ENCODE results near the gene MUC13. TPM values are rescaled to one million over a fixed set of nuclear protein-coding genes. Genes with fewer than 3 reads are reported as not detected.
A peak's percentile ranks its signal among the peaks of the same experiment; 100 is the strongest.

The MUC13 gene
- total RNA-seq, 4 donors from 2014 or later, result 0.19 TPM; not detected in 3

DNA sequence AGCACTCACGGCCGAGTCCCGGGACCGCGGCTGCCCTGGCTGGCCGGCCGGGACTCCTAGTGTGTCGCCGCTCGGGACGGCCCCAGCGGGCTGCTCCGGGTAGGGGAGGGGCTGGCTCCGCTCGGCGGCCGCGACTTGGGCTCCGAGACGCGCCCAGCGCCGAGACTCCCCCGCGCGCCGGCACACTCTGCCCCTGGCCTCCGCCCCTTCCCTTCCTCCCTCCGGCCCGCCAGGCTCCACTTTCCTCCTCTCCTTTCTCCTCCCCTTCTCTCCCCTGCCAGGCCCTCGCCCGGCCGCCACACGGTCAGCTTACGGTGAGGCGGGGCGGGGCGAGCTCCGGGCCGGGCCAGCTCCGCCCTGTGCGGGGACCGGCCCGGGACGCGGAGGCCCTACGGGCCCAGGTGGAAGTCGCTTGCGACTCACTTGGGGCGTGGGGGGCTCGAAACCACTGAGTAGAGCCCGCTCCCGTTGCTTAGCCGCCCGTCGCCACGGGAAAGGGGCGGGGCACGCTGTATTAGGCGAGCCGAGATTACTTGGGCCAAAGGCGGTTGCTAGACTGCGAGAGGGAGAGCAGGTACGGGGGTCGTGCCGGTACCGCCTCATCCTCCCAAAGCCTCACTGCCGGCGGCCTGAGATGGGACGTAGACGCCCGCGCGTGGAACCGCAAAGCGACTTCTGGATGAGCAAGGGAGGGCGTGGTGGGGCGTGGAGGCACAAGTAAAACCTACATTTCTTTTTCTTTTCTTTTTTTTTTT, 47.2 kb downstream of the MUC13 start, which contains the start of gene ITGB5:
Gene ITGB5 (minus strand): TSS at position 189 of the 755 bp plus-strand sequence. CDS start 365 bp downstream, outside the sequence.
- DNase-seq, result no peak
- TF ChIP-seq, protein P1, sequence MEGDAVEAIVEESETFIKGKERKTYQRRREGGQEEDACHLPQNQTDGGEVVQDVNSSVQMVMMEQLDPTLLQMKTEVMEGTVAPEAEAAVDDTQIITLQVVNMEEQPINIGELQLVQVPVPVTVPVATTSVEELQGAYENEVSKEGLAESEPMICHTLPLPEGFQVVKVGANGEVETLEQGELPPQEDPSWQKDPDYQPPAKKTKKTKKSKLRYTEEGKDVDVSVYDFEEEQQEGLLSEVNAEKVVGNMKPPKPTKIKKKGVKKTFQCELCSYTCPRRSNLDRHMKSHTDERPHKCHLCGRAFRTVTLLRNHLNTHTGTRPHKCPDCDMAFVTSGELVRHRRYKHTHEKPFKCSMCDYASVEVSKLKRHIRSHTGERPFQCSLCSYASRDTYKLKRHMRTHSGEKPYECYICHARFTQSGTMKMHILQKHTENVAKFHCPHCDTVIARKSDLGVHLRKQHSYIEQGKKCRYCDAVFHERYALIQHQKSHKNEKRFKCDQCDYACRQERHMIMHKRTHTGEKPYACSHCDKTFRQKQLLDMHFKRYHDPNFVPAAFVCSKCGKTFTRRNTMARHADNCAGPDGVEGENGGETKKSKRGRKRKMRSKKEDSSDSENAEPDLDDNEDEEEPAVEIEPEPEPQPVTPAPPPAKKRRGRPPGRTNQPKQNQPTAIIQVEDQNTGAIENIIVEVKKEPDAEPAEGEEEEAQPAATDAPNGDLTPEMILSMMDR (IDR thresholded peaks at IDR 0.05), result peak in 1 of 6 experiments; percentile 4
- peak in 2 of 4 donors; percentile 61 to 75 for TF ChIP-seq POLR2A (IDR thresholded peaks at IDR 0.05)
- Histone ChIP-seq H3K27ac (peak within 1 kb of the TSS; percentile 93 to 96 (median 94)), H3K36me3 (no peaks in the 10 kb centered on the region), H3K4me3 (peak within 1 kb of the TSS; percentile 51 to 84 (median 72)), H3K4me1 (peaks cover 17 to 74% (median 24%) of the 10 kb centered on the region in 3 donors), H3K27me3 (peaks cover 0 to 13% (median 0%) of the 10 kb centered on the region in 4 donors), H3K9me3 (no peaks in the 10 kb centered on the region)
- WGBS, 2 donors, result 4 to 10% methylated on average over 14 to 15 of the region's 78 CpGs
- intact Hi-C loops (cut with DNase I), result no loop called here

DNA sequence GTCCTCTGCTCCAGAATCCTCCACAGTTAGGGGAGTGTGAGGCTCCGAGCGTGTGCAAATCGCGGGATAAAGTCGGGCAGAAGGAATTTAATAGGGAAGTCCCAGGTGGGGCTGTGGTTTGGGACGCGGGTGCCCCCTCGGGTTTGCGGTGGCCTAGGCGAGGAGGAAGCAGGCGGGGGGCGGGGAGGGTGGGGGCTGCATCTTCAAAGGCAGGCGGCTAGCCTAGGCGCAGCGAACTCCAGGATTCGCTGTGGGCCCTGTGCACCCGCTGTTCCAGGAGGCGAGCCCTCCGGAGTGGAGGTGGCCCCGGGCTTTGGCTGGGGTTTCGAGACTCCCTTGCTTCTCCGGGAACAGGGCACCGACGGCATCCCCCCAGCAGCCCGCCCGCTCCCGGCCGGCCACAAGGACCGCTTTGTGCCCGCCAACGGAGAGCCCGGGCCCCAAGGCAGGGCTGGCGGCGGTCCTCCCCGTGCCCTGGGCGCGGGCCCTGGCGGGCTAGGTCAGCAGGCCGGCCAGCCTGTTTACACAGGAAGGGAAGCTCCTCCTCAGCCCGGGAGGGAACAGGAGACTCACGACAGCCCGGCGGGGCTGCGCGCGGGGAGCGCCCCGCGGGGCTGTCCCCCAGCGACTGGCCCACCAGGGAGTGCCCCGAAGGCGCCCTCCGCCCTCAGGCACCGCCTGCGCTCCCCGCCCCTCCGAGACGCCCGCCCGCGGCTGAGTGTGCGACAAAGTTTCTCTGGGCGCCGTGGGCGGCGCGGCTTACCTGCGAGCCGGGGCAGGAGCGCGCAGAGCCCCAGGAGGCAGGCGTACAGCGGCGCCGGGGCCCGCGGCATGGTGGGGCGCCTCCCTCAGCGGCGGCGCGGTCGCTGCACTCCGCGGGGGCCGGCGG, 48.1 kb downstream of the MUC13 start:
- peak in 2 of 4 donors; percentile 32 to 46 for TF ChIP-seq POLR2A (IDR thresholded peaks at IDR 0.05)
- TF ChIP-seq, protein P1 (IDR thresholded peaks at IDR 0.05), result no peak
- Histone ChIP-seq H3K4me1 (peaks cover 17 to 77% (median 29%) of the 10 kb centered on the region in 3 donors), H3K27ac (peak overlapping the region; percentile 93 to 96 (median 94)), H3K4me3 (peak overlapping the region; percentile 51 to 84 (median 72)), H3K36me3 (no peaks in the 10 kb centered on the region), H3K9me3 (no peaks in the 10 kb centered on the region), H3K27me3 (peaks cover 0 to 13% (median 0%) of the 10 kb centered on the region in 4 donors)
- WGBS, 2 donors, result 0 to 3% methylated on average over 6 to 17 of the region's 87 CpGs
- intact Hi-C loops (cut with DNase I), result no loop called here
- DNase-seq, result no peak

DNA sequence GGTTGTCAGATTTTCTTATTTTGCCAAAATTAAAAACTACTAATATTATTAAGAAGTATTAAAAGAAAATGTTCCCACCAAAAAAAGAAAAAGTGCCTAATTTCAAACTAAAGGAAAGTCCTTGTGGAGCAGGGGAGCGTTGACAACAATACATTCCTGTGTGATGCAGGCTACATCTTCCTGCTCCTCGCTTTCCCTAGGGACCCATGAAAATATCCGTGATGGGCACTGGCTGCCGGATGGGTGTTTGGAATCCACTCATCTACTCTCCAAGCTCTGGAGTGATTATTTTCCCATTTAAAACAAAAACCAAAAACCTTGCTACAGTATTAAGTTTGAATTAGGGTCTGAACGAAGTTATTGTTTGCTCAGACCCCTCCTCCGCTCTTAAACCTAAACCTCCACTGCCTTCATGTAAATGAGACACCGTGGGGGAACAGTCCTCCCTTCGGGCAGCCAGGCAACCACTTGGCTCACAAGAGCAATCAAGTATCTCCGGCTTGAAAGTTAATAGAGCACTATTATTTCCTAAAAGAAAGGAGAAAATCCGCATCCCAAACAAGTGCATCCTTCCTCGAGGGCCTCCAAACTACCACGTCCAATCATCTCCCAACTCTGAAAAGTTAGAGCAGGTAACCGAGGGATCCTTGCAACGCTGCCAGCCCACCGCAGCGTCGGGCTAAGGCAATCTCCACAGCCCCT, 48.9 kb downstream of the MUC13 start:
- H3K27me3 ChIP-seq, result peaks cover 0 to 13% (median 0%) of the 10 kb centered on the region in 4 donors
- no peaks in the 10 kb centered on the region for H3K36me3 ChIP-seq
- peak overlapping the region; percentile 93 to 96 (median 94) for H3K27ac ChIP-seq
- H3K4me1 ChIP-seq, result peaks cover 17 to 74% (median 29%) of the 10 kb centered on the region in 3 donors
- intact Hi-C loops (cut with DNase I), result no loop called here
- TF ChIP-seq, protein P1 (IDR thresholded peaks at IDR 0.05), result no peak
- no peak for TF ChIP-seq POLR2A (IDR thresholded peaks at IDR 0.05)
- H3K9me3 ChIP-seq, result no peaks in the 10 kb centered on the region
- 28 to 30% methylated on average over 15 to 17 of the region's 17 CpGs for WGBS, 2 donors
- H3K4me3 ChIP-seq, result peak overlapping the region; percentile 51 to 84 (median 72)
- DNase-seq, result no peak

DNA sequence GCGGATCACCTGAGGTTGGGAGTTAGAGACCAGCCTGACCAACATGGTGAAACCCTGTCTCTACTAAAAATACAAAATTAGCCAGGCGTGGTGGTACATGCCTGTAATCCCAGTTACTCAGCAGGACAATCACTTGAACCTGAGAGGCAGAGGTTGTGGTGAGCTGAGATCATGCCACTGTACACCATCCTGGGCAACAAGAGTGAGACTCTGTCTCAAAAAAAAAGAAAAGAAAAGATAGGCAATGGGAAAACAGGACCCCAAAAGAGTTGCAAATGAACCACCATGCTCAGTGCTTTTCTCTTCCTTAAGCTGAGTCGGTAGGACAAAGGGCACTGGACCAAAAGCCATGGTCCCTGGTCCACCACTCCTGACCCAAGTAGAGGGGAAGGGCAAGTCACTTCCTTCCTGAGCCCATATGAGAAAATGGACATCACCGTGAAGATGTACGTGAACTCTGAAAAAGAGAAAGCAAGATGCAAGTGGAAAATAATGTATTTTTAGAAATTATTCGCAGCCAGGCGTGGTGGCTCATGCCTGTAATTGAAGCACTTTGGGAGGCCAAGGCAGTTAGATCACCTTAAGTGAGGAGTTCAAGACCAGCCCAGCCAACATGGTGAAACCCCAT, 50.0 kb downstream of the MUC13 start:
- no peak overlapping the region for H3K4me3 ChIP-seq
- intact Hi-C loops (cut with DNase I), result no loop called here
- peaks cover 18 to 79% (median 34%) of the 10 kb centered on the region in 3 donors for H3K4me1 ChIP-seq
- peaks cover 0 to 13% (median 0%) of the 10 kb centered on the region in 4 donors for H3K27me3 ChIP-seq
- WGBS, 2 donors, result 75 to 80% methylated on average over 6 to 7 of the region's 7 CpGs
- no peaks in the 10 kb centered on the region for H3K9me3 ChIP-seq
- TF ChIP-seq POLR2A (IDR thresholded peaks at IDR 0.05), result no peak
- TF ChIP-seq, protein P1 (IDR thresholded peaks at IDR 0.05), result no peak
- peak overlapping the region; percentile 8 to 95 (median 34) for H3K27ac ChIP-seq
- DNase-seq, result no peak
- no peaks in the 10 kb centered on the region for H3K36me3 ChIP-seq

Measured in esophagus squamous epithelium (tissue), 5 donors.